ENCODE data around the gene LMO7.

- TF ChIP-seq POLR2A (IDR thresholded peaks at IDR 0.05), result no peak
- no peak for TF ChIP-seq CTCF (IDR thresholded peaks at IDR 0.05)
These were observed 135.1 kb downstream of the LMO7 start for GRCh38 chr13:75771226-75771625.
